ENCODE measurements around the gene INPP5F. TPM values are rescaled to one million over a fixed set of nuclear protein-coding genes. Genes with fewer than 3 reads are reported as not detected.
A peak's percentile ranks its signal among the peaks of the same experiment; 100 is the strongest.

Gene INPP5F
- total and polyA plus RNA-seq, 2 of the 13 experiments (the other 11 are each of a cell fraction or from before 2014, with no cell fraction given): 12.5 to 15.7 TPM

DNA sequence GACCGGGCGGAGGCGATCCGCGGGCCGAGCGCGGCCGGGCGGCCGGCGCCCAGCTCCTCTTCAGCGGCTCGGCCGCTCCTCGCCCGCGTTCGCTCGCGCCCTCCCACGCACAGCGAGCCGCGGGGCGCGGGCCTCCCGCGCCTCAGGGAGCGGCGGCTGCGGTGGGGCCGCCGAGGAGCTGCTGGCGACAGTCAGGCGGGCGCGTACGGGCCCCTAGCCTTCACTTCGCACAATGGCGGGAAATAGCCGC is 146.7 kb downstream of the INPP5F start, which contains the start of gene MCMBP:
Gene MCMBP, minus strand, starts transcription at position 234 of the 250 bp plus-strand sequence. CDS start 259 bp downstream, outside the sequence.
- POLR2A ChIA-PET: interaction anchor here (1.3 to 4.0 kb wide), 8 partner anchors 10 to 229 kb away, joined by 4 to 79 read pairs (median 15); partner anchors contain the start of genes BAG3, INPP5F and SEC23IP
- no CpG with 5 or more reads among the region's 42 CpGs for WGBS (ENCODE audit: low lambda C conversion rate)
- intact Hi-C loops (cut with micrococcal nuclease; ENCODE audit: unreplicated experiment): loop anchor here (2.0 to 5.0 kb wide), 2 partner anchors 20 to 555 kb away; partner anchors contain the start of gene SEC23IP
- CTCF ChIA-PET (ENCODE audit: low intra/inter-chr PET ratio, low total read pairs): no interaction called here
- in situ Hi-C loops (cut with HindIII; ENCODE audit: extremely low pct_ligation_motif_present, low pct_unique_long_range_greater_than_20kb): no loop called here
- Histone ChIP-seq H3K4me3 (replicated peaks in 1 of 3; ENCODE audit: insufficient read depth in 1 of 3, low read depth in 2 of 3, low read length in 3 of 3) (peak within 1 kb of the TSS; percentile 79 to 98 (median 85)), H3K79me2 (ENCODE audit: insufficient read depth, low read length) (peaks cover 49% of the 10 kb centered on the region), H4K20me1 (ENCODE audit: insufficient read depth, low read length) (peaks cover 9% of the 10 kb centered on the region; the same call in 1 of the 2 replicates), H3K36me3 (replicated peaks in 1 of 2; ENCODE audit: control insufficient read depth in 1 of 2, insufficient read depth in 2 of 2, low read length in 2 of 2) (no peaks in the 10 kb centered on the region), H2AFZ (ENCODE audit: low read length) (peak within 1 kb of the TSS; percentile 81), H3K4me2 (ENCODE audit: low read depth, low read length) (peak within 1 kb of the TSS; percentile 89), H3K27me3 (ENCODE audit: control insufficient read depth in 1 of 2, insufficient read depth in 2 of 2, low read length in 2 of 2) (no peaks in the 10 kb centered on the region; a peak in 1 of 5 replicates), H3K27ac (ENCODE audit: extremely low read length, insufficient read depth, low read length) (peak within 1 kb of the TSS; percentile 88), H3K9me3 (ENCODE audit: low read length) (no peaks in the 10 kb centered on the region), H3K9ac (ENCODE audit: insufficient read depth, low read depth, low read length) (peak within 1 kb of the TSS; percentile 92), H3K4me1 (ENCODE audit: insufficient read depth, low read length) (peaks cover 41% of the 10 kb centered on the region)
- ATAC-seq (no peak; the same call in 2 of the 3 replicates), DNase-seq (ENCODE audit: low spot score) (no peak), FAIRE-seq (no peak)
- no TSS peak for BruUV-seq (replicated peaks)
- TF ChIP-seq PHB2 (IDR thresholded peaks at IDR 0.05; ENCODE audit: partially characterized antibody) (no peak), ZNF678 (CRISPR knock-in tag; IDR thresholded peaks at IDR 0.05) (0 out of 2 replicates have a peak, but pooled peaks have one; percentile 40), KLF15 (CRISPR knock-in tag; IDR thresholded peaks at IDR 0.05; ENCODE audit: borderline replicate concordance) (0 out of 2 replicates have a peak, but pooled peaks have one; percentile 23), ZSCAN9 (CRISPR knock-in tag; IDR thresholded peaks at IDR 0.05; ENCODE audit: borderline replicate concordance) (no peak), ZNF3 (CRISPR knock-in tag; IDR thresholded peaks at IDR 0.05) (no peak), TMF1 (CRISPR knock-in tag; IDR thresholded peaks at IDR 0.05; ENCODE audit: low read depth) (0 out of 2 replicates have a peak, but pooled peaks have one; percentile 47), ZFP82 (CRISPR knock-in tag; IDR thresholded peaks at IDR 0.05; ENCODE audit: borderline replicate concordance) (no peak), NFKBIZ (CRISPR knock-in tag; IDR thresholded peaks at IDR 0.05) (no peak), PAX8 (CRISPR knock-in tag; IDR thresholded peaks at IDR 0.05; ENCODE audit: borderline replicate concordance) (no peak), RBFOX2 (IDR thresholded peaks at IDR 0.05; ENCODE audit: low read depth, low read length) (peak; percentile 83), RFX3 (CRISPR knock-in tag; IDR thresholded peaks at IDR 0.05) (no peak)
- TF ChIP-seq, protein P1, sequence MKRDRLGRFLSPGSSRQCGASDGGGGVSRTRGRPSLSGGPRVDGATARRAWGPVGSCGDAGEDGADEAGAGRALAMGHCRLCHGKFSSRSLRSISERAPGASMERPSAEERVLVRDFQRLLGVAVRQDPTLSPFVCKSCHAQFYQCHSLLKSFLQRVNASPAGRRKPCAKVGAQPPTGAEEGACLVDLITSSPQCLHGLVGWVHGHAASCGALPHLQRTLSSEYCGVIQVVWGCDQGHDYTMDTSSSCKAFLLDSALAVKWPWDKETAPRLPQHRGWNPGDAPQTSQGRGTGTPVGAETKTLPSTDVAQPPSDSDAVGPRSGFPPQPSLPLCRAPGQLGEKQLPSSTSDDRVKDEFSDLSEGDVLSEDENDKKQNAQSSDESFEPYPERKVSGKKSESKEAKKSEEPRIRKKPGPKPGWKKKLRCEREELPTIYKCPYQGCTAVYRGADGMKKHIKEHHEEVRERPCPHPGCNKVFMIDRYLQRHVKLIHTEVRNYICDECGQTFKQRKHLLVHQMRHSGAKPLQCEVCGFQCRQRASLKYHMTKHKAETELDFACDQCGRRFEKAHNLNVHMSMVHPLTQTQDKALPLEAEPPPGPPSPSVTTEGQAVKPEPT (CRISPR knock-in tag; IDR thresholded peaks at IDR 0.05; ENCODE audit: low read depth): peak; percentile 18; the same call in 1 of the 2 replicates
- TF ChIP-seq, protein P2, sequence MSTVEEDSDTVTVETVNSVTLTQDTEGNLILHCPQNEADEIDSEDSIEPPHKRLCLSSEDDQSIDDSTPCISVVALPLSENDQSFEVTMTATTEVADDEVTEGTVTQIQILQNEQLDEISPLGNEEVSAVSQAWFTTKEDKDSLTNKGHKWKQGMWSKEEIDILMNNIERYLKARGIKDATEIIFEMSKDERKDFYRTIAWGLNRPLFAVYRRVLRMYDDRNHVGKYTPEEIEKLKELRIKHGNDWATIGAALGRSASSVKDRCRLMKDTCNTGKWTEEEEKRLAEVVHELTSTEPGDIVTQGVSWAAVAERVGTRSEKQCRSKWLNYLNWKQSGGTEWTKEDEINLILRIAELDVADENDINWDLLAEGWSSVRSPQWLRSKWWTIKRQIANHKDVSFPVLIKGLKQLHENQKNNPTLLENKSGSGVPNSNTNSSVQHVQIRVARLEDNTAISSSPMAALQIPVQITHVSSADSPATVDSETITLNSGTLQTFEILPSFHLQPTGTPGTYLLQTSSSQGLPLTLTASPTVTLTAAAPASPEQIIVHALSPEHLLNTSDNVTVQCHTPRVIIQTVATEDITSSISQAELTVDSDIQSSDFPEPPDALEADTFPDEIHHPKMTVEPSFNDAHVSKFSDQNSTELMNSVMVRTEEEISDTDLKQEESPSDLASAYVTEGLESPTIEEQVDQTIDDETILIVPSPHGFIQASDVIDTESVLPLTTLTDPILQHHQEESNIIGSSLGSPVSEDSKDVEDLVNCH (CRISPR knock-in tag; IDR thresholded peaks at IDR 0.05): no peak
- TF ChIP-seq, protein P3, sequence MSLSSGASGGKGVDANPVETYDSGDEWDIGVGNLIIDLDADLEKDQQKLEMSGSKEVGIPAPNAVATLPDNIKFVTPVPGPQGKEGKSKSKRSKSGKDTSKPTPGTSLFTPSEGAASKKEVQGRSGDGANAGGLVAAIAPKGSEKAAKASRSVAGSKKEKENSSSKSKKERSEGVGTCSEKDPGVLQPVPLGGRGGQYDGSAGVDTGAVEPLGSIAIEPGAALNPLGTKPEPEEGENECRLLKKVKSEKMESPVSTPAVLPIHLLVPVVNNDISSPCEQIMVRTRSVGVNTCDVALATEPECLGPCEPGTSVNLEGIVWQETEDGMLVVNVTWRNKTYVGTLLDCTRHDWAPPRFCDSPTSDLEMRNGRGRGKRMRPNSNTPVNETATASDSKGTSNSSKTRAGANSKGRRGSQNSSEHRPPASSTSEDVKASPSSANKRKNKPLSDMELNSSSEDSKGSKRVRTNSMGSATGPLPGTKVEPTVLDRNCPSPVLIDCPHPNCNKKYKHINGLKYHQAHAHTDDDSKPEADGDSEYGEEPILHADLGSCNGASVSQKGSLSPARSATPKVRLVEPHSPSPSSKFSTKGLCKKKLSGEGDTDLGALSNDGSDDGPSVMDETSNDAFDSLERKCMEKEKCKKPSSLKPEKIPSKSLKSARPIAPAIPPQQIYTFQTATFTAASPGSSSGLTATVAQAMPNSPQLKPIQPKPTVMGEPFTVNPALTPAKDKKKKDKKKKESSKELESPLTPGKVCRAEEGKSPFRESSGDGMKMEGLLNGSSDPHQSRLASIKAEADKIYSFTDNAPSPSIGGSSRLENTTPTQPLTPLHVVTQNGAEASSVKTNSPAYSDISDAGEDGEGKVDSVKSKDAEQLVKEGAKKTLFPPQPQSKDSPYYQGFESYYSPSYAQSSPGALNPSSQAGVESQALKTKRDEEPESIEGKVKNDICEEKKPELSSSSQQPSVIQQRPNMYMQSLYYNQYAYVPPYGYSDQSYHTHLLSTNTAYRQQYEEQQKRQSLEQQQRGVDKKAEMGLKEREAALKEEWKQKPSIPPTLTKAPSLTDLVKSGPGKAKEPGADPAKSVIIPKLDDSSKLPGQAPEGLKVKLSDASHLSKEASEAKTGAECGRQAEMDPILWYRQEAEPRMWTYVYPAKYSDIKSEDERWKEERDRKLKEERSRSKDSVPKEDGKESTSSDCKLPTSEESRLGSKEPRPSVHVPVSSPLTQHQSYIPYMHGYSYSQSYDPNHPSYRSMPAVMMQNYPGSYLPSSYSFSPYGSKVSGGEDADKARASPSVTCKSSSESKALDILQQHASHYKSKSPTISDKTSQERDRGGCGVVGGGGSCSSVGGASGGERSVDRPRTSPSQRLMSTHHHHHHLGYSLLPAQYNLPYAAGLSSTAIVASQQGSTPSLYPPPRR (CRISPR knock-in tag; IDR thresholded peaks at IDR 0.05; ENCODE audit: borderline replicate concordance): 0 out of 2 replicates have a peak, but pooled peaks have one; percentile 13
